A673 (cell line): Measurements from ENCODE around the gene PAK1. TPM values are rescaled to one million over a fixed set of nuclear protein-coding genes. Genes with fewer than 3 reads are reported as not detected.
A peak's percentile ranks its signal among the peaks of the same experiment; 100 is the strongest.

ENCODE experiments used
- BruUV-seq: library from RNA; stranded (reverse); fragments of 400-500 nt; replicated peaks from 2 replicates; lab custom pipeline; 2021; lab: Mats Ljungman, UMichigan
- CTCF ChIA-PET: fragments of 300-600 bp; sonication (Branson Sonifier 250); formaldehyde crosslinking; loops from one replicate; lab custom pipeline; 2022; ENCODE audit warnings: antibody characterized with exemption; lab: Charles Lee
- POLR2A ChIA-PET: fragments of 300-600 bp; sonication (Branson Sonifier 250); formaldehyde crosslinking; loops from one replicate; lab custom pipeline; 2022; ENCODE audit warnings: antibody characterized with exemption; ENCODE audit not compliant: low non-redundant PET; lab: Charles Lee
- DNase-seq: peaks from one replicate; pipeline ENCODE4 v3.0.0-alpha.2; 2015; ENCODE audit warnings: low spot score
- H3K27ac ChIP-seq: fragments of 200-600 bp; sonication (generic); 2 replicates; pipeline ENCODE4 v1.5.1; 2016; ENCODE audit warnings: mixed run types, low read depth, mild to moderate bottlenecking, mixed read lengths, antibody characterized with exemption, low read length; ENCODE audit not compliant: poor library complexity, severe bottlenecking
- H3K27me3 ChIP-seq: fragments of 200-600 bp; sonication (generic); replicated peaks from 2 replicates; pipeline ENCODE4 v1.6.1; 2017; ENCODE audit warnings: mixed run types, low read depth, mild to moderate bottlenecking, mixed read lengths, antibody characterized with exemption, low read length; ENCODE audit not compliant: insufficient read depth, poor library complexity
- H3K36me3 ChIP-seq: fragments of 200-600 bp; sonication (generic); 2 replicates; pipeline ENCODE4 v1.6.1; 2016; ENCODE audit warnings: mixed run types, mild to moderate bottlenecking, mixed read lengths, antibody characterized with exemption, low read length; ENCODE audit not compliant: insufficient read depth, poor library complexity, severe bottlenecking
- H3K4me1 ChIP-seq: fragments of 200-600 bp; sonication (generic); 2 replicates; pipeline ENCODE4 v1.6.1; 2017; ENCODE audit warnings: mixed run types, mild to moderate bottlenecking, mixed read lengths, antibody characterized with exemption, low read length; ENCODE audit not compliant: insufficient read depth, poor library complexity, severe bottlenecking
- H3K4me3 ChIP-seq: fragments of 200-600 bp; sonication (generic); 2 replicates; pipeline ENCODE4 v1.5.1; 2016; ENCODE audit warnings: low read depth, mixed run types, mild to moderate bottlenecking, mixed read lengths, low read length; ENCODE audit not compliant: poor library complexity, severe bottlenecking
- H3K9me3 ChIP-seq: fragments of 200-600 bp; sonication (generic); 2 replicates; pipeline ENCODE4 v1.6.1; 2016; ENCODE audit warnings: mixed run types, low read depth, mild to moderate bottlenecking, mixed read lengths, antibody characterized with exemption, low read length; ENCODE audit not compliant: poor library complexity, severe bottlenecking
- CTCF ChIP-seq: fragments of 300-800, 200-600 bp; sonication (generic); conservative IDR thresholded peaks from 2 replicates; pipeline ENCODE4 v1.5.1; 2017; ENCODE audit warnings: low read depth, mild to moderate bottlenecking, antibody characterized with exemption, low read length, moderate library complexity, mixed read lengths
- EZH2 ChIP-seq: fragments of 200-600 bp; sonication (generic); IDR thresholded peaks from 2 replicates; pipeline ENCODE4 v1.6.1; 2017; ENCODE audit warnings: borderline replicate concordance, low read depth, mild to moderate bottlenecking, mixed read lengths, antibody characterized with exemption, low read length; ENCODE audit not compliant: poor library complexity, severe bottlenecking
- intact Hi-C: fragments of 100-400 bp; cut with micrococcal nuclease; formaldehyde crosslinking; loops from one replicate; pipeline ENCODE4 v1.10.0; 2022; ENCODE audit not compliant: unreplicated experiment
- total RNA-seq: library from RNA; stranded (reverse); gene quantifications from 2 replicates; pipeline ENCODE4 v1.2.3, GENCODE V29; 2021

Gene PAK1
- total RNA-seq, 1 experiment from 2014 or later = 44.2 TPM

DNA sequence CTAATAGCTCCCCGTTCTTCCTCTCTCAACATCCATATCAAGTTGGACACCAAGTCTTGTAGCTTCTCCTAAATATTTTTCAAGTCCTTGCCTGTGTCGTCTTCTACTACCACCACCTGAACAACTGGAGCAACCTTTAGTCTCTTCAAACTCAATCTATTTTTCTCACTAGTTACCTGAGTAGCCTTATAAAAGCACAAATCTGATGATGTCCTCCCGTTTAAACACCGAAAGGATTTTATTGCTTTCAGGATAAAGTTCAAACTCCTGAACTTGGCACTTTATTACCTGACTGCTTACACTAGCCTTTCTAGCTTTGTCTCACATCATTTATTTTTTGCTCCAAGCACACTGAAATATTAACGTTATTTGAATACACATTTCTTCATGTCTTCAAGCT is 1.3 kb upstream of the PAK1 start:
- BruUV-seq = no TSS peak
- no peak for DNase-seq
- POLR2A ChIA-PET = no interaction called here
- Histone ChIP-seq H3K4me1 (no peaks in the 10 kb centered on the region), H3K27ac (no peak overlapping the region), H3K27me3 (no peaks in the 10 kb centered on the region), H3K9me3 (no peaks in the 10 kb centered on the region), H3K4me3 (no peak overlapping the region), H3K36me3 (no peaks in the 10 kb centered on the region)
- intact Hi-C loops = no loop called here
- CTCF ChIA-PET = no interaction called here
- TF ChIP-seq EZH2 (no peak), CTCF (no peak)

DNA sequence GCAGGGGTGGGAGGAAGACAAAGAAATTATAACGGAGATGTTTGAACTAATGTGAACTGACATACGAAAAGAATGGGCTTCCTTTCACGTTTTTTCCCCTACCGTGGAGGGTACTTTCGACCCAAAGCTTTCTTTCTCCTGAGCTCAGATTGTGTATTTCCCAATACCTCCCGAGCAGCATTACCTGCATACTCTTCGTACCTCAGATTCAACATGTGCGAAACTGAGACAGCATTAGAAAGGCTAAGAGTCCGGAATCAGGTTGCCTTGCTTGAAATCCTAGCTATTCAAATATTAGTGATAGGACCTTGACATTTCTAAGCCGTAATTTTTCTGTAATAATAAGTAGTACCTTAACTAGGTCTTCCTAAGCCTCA is 778 bp upstream of the PAK1 start:
- H3K9me3 ChIP-seq = no peaks in the 10 kb centered on the region
- BruUV-seq = TSS peak; percentile 97
- peak overlapping the region; percentile 59 for H3K4me3 ChIP-seq
- H3K36me3 ChIP-seq = no peaks in the 10 kb centered on the region
- H3K4me1 ChIP-seq = no peaks in the 10 kb centered on the region
- intact Hi-C loops = no loop called here
- no peak overlapping the region for H3K27ac ChIP-seq
- DNase-seq = no peak
- ChIA-PET CTCF (no interaction called here), POLR2A (interaction anchor here (0.6 kb wide), 1 partner anchor 185 kb away, joined by 3 read pairs; no protein-coding TSS in a partner anchor)
- TF ChIP-seq EZH2 (no peak), CTCF (no peak)
- no peaks in the 10 kb centered on the region for H3K27me3 ChIP-seq

- Histone ChIP-seq H3K27me3 (no peaks in the 10 kb centered on the region), H3K36me3 (no peaks in the 10 kb centered on the region), H3K4me3 (peak overlapping the region; percentile 59), H3K9me3 (no peaks in the 10 kb centered on the region), H3K4me1 (peaks cover 4% of the 10 kb centered on the region), H3K27ac (no peak overlapping the region)
- no TSS peak for BruUV-seq
- POLR2A ChIA-PET = no interaction called here
- peak; percentile 60 for DNase-seq
- TF ChIP-seq EZH2 (no peak), CTCF (no peak)
- intact Hi-C loops = no loop called here
- CTCF ChIA-PET = interaction anchor here (0.6 to 0.7 kb wide), 3 partner anchors 102 to 115 kb away, joined by 3 to 7 read pairs (median 7); no protein-coding TSS in a partner anchor
Observed at GRCh38 chr11:77472991-77473800, 698 bp downstream of the PAK1 start.
